LNCAP (cell line): Measurements from ENCODE around the gene RAB9B.

Source experiments
- TF ChIP-seq, protein P1 (sequence below): fragments of 450-650 bp; IDR thresholded peaks from 2 replicates; pipeline ENCODE4 v1.5.1; 2017; ENCODE audit warnings: mild to moderate bottlenecking

RAB9B gene

DNA sequence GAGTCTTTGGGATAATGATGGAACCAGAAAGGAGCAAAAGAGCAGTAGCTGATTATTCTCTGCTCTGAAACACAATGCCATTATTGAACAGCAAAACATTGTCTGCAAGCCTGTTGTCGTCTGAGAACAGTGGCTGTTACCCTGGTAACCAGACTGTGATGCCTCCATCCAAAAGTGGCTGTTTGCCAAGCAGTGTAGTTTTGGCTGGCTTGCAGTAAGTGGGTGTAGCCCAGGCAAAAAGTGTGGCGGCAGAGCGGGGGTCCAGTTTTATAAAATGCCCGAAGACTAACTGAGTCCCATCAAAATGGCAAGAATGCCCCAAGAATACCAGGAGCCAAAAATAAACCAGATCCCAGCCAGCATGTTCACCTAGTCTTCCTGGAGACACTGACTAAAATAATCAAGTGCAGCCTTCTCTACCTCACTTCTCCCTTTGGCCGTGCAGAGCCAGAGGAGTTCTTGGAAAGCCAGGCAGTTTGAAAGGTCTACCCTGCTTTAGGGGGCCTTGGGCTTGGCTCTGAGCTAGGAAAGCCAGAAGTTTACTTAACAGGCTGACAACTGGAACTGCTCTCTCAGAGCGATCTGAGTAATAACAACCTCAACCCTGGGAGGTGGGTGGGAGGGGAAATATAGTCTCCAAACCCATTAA lies 52.8 kb downstream of the RAB9B start:
- TF ChIP-seq, protein P1, sequence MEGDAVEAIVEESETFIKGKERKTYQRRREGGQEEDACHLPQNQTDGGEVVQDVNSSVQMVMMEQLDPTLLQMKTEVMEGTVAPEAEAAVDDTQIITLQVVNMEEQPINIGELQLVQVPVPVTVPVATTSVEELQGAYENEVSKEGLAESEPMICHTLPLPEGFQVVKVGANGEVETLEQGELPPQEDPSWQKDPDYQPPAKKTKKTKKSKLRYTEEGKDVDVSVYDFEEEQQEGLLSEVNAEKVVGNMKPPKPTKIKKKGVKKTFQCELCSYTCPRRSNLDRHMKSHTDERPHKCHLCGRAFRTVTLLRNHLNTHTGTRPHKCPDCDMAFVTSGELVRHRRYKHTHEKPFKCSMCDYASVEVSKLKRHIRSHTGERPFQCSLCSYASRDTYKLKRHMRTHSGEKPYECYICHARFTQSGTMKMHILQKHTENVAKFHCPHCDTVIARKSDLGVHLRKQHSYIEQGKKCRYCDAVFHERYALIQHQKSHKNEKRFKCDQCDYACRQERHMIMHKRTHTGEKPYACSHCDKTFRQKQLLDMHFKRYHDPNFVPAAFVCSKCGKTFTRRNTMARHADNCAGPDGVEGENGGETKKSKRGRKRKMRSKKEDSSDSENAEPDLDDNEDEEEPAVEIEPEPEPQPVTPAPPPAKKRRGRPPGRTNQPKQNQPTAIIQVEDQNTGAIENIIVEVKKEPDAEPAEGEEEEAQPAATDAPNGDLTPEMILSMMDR: no peak

DNA sequence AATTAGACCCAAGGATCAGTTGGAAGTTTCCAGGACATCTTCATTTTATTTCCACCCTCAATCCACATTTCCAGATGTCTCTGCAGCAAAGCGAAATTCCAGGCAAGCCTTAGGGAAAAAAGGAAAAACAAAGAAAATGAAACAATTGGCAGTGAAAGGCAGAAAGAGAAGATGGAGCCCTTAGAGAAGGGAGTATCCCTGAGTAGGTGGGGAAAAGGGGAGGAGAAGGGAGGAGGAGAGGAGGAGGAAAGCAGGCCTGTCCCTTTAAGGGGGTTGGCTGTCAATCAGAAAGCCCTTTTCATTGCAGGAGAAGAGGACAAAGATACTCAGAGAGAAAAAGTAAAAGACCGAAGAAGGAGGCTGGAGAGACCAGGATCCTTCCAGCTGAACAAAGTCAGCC lies 55.5 kb downstream of the RAB9B start, which contains the start of gene PLP1:
PLP1 (plus strand) TSS at position 295 of the 400 bp plus-strand sequence. CDS start 156 bp downstream, outside the sequence.
- TF ChIP-seq, protein P1: no peak

GRCh38 chrX:103774070-103774642 lies 57.9 kb downstream of the RAB9B start:
- TF ChIP-seq, protein P1: peak; percentile 65

- TF ChIP-seq, protein P1: no peak
Observed at GRCh38 chrX:103773445-103773844, 58.6 kb downstream of the RAB9B start.
